HFFc6 (cell line): ENCODE data around the gene NMD3. TPM values are rescaled to one million over a fixed set of nuclear protein-coding genes. Genes with fewer than 3 reads are reported as not detected.
"Not testable (repeated sequence)": the region's sequence is repeated elsewhere in the genome, so short reads cannot be mapped to it uniquely, and the experiment has no call there.

Source experiments
- DNase-seq: peaks from one replicate; pipeline ENCODE4 v3.0.0-alpha.2; 2018
- H3K27ac Mint-ChIP-seq: 2 replicates; pipeline ENCODE4 v1.8.0; 2020; ENCODE audit warnings: mild to moderate bottlenecking, mixed read lengths
- H3K27me3 Mint-ChIP-seq: 2 replicates; pipeline ENCODE4 v1.8.0; 2021; ENCODE audit warnings: mild to moderate bottlenecking, moderate library complexity, mixed read lengths; ENCODE audit not compliant: insufficient read depth
- H3K36me3 Mint-ChIP-seq: 2 replicates; pipeline ENCODE4 v1.8.0; 2021; ENCODE audit warnings: low read depth, mixed read lengths
- H3K4me1 Mint-ChIP-seq: 2 replicates; pipeline ENCODE4 v1.8.0; 2020; ENCODE audit warnings: low read depth, mixed read lengths
- H3K4me3 Mint-ChIP-seq: 2 replicates; pipeline ENCODE4 v1.8.0; 2020; ENCODE audit warnings: mild to moderate bottlenecking, moderate library complexity, mixed read lengths
- H3K9me3 Mint-ChIP-seq: 2 replicates; pipeline ENCODE4 v1.8.0; 2020; ENCODE audit warnings: mild to moderate bottlenecking, mixed read lengths
- total RNA-seq, 6 experiments: library from RNA; stranded (reverse); fragmentation: NEBNext Ultra II Directional; extraction: Animal tissue kit (Norgen Biotek cat#: 25700); gene quantifications; 2 replicates in 1 of 6; 3 replicates in 5 of 6; pipeline ENCODE4 v1.2.3, GENCODE V29; 2021
- TF ChIP-seq, protein P1 (sequence below): fragments of 200-600 bp; sonication (generic); IDR thresholded peaks from 2 replicates; pipeline ENCODE4 v1.5.0; 2021; ENCODE audit warnings: antibody characterized with exemption, mild to moderate bottlenecking

The NMD3 gene
- total RNA-seq, 6 experiments from 2014 or later = 56.8 to 72.3 (median 64.3) TPM

DNA sequence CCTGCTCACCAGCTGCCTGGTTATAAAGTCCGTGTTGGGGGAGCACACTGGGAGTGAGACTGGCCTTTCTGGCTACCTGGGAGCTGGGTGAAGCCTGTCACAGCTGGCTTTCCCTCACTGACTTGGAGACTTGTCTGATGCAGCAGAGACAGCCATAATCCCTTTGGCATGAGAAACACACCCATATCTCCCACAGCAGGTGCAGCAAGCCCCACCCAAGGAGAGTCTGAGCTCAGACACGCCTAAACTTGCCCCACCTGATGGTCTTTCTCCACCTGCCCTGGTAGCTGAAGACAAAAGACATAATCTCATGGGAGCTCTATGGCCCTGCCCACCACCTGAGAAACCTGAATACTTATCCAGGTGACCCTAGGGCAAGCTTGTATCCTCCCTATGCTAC lies 54.8 kb downstream of the NMD3 start:
- DNase-seq = no peak
- TF ChIP-seq, protein P1, sequence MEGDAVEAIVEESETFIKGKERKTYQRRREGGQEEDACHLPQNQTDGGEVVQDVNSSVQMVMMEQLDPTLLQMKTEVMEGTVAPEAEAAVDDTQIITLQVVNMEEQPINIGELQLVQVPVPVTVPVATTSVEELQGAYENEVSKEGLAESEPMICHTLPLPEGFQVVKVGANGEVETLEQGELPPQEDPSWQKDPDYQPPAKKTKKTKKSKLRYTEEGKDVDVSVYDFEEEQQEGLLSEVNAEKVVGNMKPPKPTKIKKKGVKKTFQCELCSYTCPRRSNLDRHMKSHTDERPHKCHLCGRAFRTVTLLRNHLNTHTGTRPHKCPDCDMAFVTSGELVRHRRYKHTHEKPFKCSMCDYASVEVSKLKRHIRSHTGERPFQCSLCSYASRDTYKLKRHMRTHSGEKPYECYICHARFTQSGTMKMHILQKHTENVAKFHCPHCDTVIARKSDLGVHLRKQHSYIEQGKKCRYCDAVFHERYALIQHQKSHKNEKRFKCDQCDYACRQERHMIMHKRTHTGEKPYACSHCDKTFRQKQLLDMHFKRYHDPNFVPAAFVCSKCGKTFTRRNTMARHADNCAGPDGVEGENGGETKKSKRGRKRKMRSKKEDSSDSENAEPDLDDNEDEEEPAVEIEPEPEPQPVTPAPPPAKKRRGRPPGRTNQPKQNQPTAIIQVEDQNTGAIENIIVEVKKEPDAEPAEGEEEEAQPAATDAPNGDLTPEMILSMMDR = no peak
- Mint-ChIP-seq H3K27me3 (no peaks in the 10 kb centered on the region; the same call in 1 of the 2 replicates), H3K27ac (no peak overlapping the region), H3K36me3 (peaks cover 19% of the 10 kb centered on the region; the same call in 1 of the 2 replicates), H3K9me3 (peaks cover 10% of the 10 kb centered on the region), H3K4me3 (no peak overlapping the region), H3K4me1 (no peaks in the 10 kb centered on the region)

DNA sequence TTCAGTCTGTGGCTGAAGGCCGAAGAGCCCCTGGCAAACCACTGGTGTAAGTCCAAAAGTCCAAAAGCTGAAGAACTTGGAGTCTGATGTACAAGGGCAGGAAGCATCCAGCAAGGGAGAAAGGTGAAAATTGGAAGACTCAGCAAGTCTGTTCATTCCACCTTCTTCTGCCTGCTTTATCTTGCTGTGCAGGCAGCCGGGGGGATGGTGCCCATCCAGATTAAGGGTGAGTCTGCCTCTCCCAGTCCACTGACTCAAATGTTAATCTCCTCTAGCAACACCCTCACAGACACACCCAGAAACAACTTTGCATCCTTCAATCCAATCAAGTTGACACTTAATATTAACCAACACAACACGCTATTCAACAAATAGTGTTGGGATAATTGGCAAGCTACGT lies 61.3 kb downstream of the NMD3 start:
- peaks cover 10% of the 10 kb centered on the region for H3K9me3 Mint-ChIP-seq
- not testable (repeated sequence) for H3K27ac Mint-ChIP-seq, H3K4me1 Mint-ChIP-seq, H3K36me3 Mint-ChIP-seq, DNase-seq, H3K4me3 Mint-ChIP-seq, H3K27me3 Mint-ChIP-seq

DNA sequence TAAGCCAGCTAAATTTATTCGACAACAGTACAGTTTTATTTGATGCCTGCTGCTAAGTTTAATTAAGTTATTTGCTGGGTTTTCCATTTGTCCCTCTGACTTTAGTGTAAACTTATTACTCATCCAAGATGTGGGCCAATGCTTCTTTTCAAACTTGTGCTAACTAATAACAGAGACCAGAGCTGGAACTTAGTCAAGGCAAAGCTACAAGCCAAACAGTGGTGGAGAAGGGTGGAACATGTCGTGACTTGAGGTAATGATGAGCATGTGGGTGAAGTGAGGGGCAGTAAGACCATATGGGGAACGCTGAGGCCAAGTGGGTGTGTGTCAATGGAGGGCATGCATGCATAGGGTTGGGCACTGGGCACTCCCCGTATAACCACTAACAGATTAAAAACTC lies 63.9 kb downstream of the NMD3 start:
- Mint-ChIP-seq H3K4me1 (no peaks in the 10 kb centered on the region), H3K27ac (no peak overlapping the region), H3K27me3 (no peaks in the 10 kb centered on the region), H3K9me3 (no peaks in the 10 kb centered on the region), H3K36me3 (no peaks in the 10 kb centered on the region), H3K4me3 (no peak overlapping the region)
- TF ChIP-seq, protein P1 = no peak
- DNase-seq = no peak

DNA sequence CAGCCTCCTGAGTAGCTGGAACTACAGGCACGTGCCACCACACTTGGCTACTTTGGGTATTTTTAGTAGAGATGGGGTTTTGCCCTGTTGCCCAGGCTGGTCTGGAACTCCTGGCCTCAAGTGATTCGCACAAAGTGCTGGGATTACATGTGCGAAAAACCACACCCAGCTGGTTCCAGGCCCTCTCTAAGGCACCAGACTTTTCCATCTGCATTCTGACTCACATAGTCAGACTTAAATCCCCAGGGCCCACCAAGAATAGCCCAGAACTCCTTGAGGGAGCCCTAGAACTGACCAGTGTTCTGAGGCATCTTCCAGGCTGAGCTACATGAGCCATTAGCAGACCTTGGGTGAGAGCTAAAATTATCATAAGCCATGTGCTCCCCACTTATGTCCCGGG lies 68.1 kb downstream of the NMD3 start:
- H3K4me3 Mint-ChIP-seq = no peak overlapping the region
- DNase-seq = no peak
- H3K9me3 Mint-ChIP-seq = no peaks in the 10 kb centered on the region
- TF ChIP-seq, protein P1 = no peak
- no peak overlapping the region for H3K27ac Mint-ChIP-seq
- H3K4me1 Mint-ChIP-seq = no peaks in the 10 kb centered on the region
- H3K27me3 Mint-ChIP-seq = no peaks in the 10 kb centered on the region
- H3K36me3 Mint-ChIP-seq = no peaks in the 10 kb centered on the region

DNA sequence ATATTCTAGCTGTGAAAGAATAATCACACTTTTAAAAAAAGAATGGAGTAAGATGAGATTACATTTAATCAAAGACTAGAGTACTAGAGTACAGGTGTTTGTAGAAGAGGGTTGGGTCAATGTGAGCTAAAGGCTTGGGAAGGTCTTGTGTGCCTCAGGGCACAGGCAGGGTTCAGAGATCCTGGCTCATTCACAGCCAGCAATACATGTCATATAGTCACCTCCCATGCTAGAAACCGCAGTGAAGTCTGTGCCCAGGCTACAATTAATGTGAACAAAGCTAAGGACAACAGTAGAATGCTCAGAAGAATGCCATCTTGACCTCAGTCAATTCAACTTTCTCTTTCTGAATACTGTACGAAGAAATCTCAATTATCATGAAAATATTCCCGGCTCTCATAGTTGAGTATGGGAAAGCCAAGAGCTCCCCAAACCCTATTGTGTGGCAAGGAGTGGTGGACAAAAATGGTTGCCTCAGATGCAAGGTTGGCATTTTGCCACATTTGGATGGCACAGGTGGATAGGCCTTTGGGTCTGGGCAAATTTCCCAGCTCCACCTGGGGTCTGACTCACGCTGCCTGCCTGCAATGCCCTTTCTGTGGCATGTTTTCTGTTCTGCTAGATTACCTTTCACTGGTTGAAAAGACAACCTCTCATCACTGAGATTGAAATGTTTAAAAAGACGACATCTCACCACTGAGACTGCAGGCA lies 70.2 kb downstream of the NMD3 start:
- TF ChIP-seq, protein P1 = no peak
- DNase-seq = no peak
- no peak overlapping the region for H3K4me3 Mint-ChIP-seq
- no peak overlapping the region for H3K27ac Mint-ChIP-seq
- H3K27me3 Mint-ChIP-seq = no peaks in the 10 kb centered on the region
- H3K36me3 Mint-ChIP-seq = no peaks in the 10 kb centered on the region
- no peaks in the 10 kb centered on the region for H3K9me3 Mint-ChIP-seq
- H3K4me1 Mint-ChIP-seq = no peaks in the 10 kb centered on the region

DNA sequence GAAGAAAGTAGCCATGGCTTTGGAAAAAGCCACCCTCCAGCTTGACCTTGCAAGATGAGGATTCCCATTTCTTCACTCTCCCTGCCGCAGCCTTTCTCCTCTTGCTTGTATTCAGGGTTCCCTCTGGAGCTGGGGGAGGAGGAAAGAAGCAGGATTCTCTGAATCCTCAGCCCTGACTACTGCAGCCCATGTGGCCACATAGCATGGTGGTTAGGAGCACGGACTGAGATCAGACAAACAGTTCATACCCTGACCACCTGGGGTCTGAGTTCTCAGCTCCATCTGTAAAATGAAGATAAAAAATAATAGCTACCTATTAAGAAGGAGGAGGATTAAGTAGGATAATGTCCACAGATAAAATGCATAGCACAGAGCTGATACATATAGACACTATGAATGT lies 72.3 kb downstream of the NMD3 start:
- H3K27ac Mint-ChIP-seq = no peak overlapping the region
- no peaks in the 10 kb centered on the region for H3K9me3 Mint-ChIP-seq
- no peaks in the 10 kb centered on the region for H3K27me3 Mint-ChIP-seq
- no peaks in the 10 kb centered on the region for H3K36me3 Mint-ChIP-seq
- H3K4me1 Mint-ChIP-seq = no peaks in the 10 kb centered on the region
- no peak for DNase-seq
- no peak overlapping the region for H3K4me3 Mint-ChIP-seq
- TF ChIP-seq, protein P1 = no peak
